ENCODE results near the gene BBS2. TPM values are rescaled to one million over a fixed set of nuclear protein-coding genes. Genes with fewer than 3 reads are reported as not detected.

Gene BBS2
- polyA plus RNA-seq, 2 of the 4 experiments (the other 2 are of a cell fraction) = 44.4 to 61.4 TPM

DNA sequence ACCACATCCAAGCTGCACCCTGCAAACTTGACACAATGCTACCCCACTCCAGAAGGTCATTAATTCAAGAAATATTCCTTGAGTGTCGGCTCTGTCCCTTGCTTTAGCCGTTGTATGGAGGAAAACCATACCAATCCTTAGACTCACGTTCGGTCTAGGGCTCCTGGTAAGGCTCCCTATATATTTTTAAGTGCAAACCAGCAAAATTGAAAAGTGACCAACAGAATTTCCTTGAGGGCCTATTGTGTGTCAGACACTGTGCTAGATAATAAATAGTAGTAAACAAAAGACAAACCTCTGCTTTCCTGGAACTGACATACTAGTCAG, 390 bp upstream of the BBS2 start:
- peak overlapping the region; percentile 91 to 95 for H3K27ac ChIP-seq
- ChIA-PET POLR2A (no interaction called here), CTCF (interaction anchor here (1.1 to 6.2 kb wide), 4 partner anchors 10 to 188 kb away, joined by 3 to 34 read pairs (median 3); no protein-coding TSS in a partner anchor)
- TF ChIP-seq MAFK (IDR thresholded peaks at IDR 0.05; ENCODE audit: partially characterized antibody) (no peak), CEBPB (IDR thresholded peaks at IDR 0.05) (no peak), ZSCAN20 (CRISPR knock-in tag; IDR thresholded peaks at IDR 0.05) (no peak), JUN (IDR thresholded peaks at IDR 0.05) (0 out of 5 replicates have a peak, but pooled peaks of 1 of the 2 experiments have one; percentile 8)
- TF ChIP-seq, protein P1, sequence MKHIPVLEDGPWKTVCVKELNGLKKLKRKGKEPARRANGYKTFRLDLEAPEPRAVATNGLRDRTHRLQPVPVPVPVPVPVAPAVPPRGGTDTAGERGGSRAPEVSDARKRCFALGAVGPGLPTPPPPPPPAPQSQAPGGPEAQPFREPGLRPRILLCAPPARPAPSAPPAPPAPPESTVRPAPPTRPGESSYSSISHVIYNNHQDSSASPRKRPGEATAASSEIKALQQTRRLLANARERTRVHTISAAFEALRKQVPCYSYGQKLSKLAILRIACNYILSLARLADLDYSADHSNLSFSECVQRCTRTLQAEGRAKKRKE (CRISPR knock-in tag; IDR thresholded peaks at IDR 0.05; ENCODE audit: low read depth) = no peak
- TF ChIP-seq, protein P2, sequence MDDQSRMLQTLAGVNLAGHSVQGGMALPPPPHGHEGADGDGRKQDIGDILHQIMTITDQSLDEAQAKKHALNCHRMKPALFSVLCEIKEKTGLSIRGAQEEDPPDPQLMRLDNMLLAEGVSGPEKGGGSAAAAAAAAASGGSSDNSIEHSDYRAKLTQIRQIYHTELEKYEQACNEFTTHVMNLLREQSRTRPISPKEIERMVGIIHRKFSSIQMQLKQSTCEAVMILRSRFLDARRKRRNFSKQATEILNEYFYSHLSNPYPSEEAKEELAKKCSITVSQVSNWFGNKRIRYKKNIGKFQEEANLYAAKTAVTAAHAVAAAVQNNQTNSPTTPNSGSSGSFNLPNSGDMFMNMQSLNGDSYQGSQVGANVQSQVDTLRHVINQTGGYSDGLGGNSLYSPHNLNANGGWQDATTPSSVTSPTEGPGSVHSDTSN (IDR thresholded peaks at IDR 0.05) = no peak
- peak overlapping the region; percentile 84 for H3K4me2 ChIP-seq
- ATAC-seq (peak; percentile 48 to 56; a peak in 4 of 6 replicates), DNase-seq (ENCODE audit: low read depth in 1 of 2, low spot score in 1 of 2) (no peak), FAIRE-seq (no peak)
- peak overlapping the region; percentile 79 for H3K4me3 ChIP-seq
- H3K4me1 ChIP-seq = peaks cover 14% of the 10 kb centered on the region; the same call in 2 of the 3 replicates
- WGBS (ENCODE audit: missing lambda C conversion rate) = 25% methylated on average over 4 of the region's 4 CpGs
- H3K9me3 ChIP-seq = no peaks in the 10 kb centered on the region

DNA sequence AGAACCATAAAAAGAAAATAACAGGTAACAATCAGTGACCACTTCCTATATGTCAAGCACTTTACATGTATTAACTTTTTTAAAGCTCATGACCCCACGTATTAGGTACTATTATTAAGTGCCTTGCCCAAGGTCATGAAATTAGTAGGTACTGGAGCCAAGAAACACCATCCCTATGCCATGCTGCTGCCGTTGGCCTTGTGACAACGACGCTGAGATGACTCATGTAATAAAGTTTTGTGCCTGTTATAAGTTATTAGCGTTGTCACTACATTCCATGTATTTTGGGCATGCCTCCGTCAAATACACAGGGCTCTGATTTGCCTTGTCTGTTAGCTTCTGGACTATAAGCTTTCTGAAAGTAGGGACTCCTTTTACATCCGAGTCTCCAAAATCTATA, 1.4 kb downstream of the BBS2 start:
- no peak for TF ChIP-seq NFE2L2 (conservative IDR thresholded peaks at IDR 0.05; ENCODE audit: low read length)
- no peak for TF ChIP-seq MAZ (IDR thresholded peaks at IDR 0.05; ENCODE audit: borderline replicate concordance, low read depth, low read length)
- TF ChIP-seq RNF2 (IDR thresholded peaks at IDR 0.05; ENCODE audit: borderline replicate concordance, low read depth) = no peak
- H3K9me3 ChIP-seq = no peaks in the 10 kb centered on the region
- 67% methylated on average over 7 of the region's 7 CpGs for WGBS (ENCODE audit: missing lambda C conversion rate)
- ChIA-PET POLR2A (no interaction called here), CTCF (interaction anchor here (1.0 to 6.2 kb wide), 7 partner anchors 22 to 271 kb away, joined by 3 to 34 read pairs (median 7); no protein-coding TSS in a partner anchor)
- H3K27ac ChIP-seq = no peak overlapping the region
- no peak for ATAC-seq
- peaks cover 14% of the 10 kb centered on the region; the same call in 2 of the 3 replicates for H3K4me1 ChIP-seq
- peak overlapping the region; percentile 84 for H3K4me2 ChIP-seq
- no peak for FAIRE-seq
- DNase-seq (ENCODE audit: low read depth in 1 of 2, low spot score in 1 of 2) = no peak
- no peak overlapping the region for H3K4me3 ChIP-seq

DNA sequence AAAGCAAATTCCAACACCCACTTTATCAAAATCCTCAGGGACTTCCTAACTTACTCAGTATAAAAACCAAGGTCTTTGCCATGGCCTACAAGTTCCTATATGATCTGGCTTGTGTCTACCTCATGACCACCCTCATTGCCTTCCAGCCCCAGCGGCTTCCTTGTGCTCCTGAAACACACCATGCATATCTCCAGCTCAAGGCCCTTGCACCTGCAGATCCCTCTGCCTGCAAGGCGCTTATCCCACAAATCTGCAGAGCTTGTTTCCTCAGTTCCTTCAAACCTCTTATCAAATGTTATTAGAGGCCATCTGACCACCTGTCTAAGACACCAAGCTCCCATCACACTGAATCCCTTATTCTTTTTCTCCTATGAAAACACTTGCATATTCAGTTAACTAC, 2.6 kb downstream of the BBS2 start:
- WGBS (ENCODE audit: missing lambda C conversion rate) = 96% methylated on average over 2 of the region's 2 CpGs
- H3K4me3 ChIP-seq = no peak overlapping the region
- ChIA-PET POLR2A (interaction anchor here (0.6 kb wide), 1 partner anchor 140 kb away, joined by 3 read pairs; no protein-coding TSS in a partner anchor), CTCF (interaction anchor here (0.8 to 6.2 kb wide), 8 partner anchors 16 to 185 kb away, joined by 3 to 34 read pairs (median 6); no protein-coding TSS in a partner anchor)
- no peak overlapping the region for H3K4me2 ChIP-seq
- FAIRE-seq (no peak), DNase-seq (ENCODE audit: low read depth in 1 of 2, low spot score in 1 of 2) (no peak), ATAC-seq (no peak)
- peaks cover 14% of the 10 kb centered on the region; the same call in 2 of the 3 replicates for H3K4me1 ChIP-seq
- TF ChIP-seq SMC3 (IDR thresholded peaks at IDR 0.05) = no peak
- TF ChIP-seq MAFK (IDR thresholded peaks at IDR 0.05; ENCODE audit: partially characterized antibody) = no peak
- no peak for TF ChIP-seq HDAC2 (IDR thresholded peaks at IDR 0.05)
- no peak for TF ChIP-seq KDM1A (IDR thresholded peaks at IDR 0.05; ENCODE audit: low read depth)
- TF ChIP-seq RNF2 (IDR thresholded peaks at IDR 0.05; ENCODE audit: borderline replicate concordance, low read depth) = no peak
- TF ChIP-seq, protein P3, sequence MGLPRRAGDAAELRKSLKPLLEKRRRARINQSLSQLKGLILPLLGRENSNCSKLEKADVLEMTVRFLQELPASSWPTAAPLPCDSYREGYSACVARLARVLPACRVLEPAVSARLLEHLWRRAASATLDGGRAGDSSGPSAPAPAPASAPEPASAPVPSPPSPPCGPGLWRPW (IDR thresholded peaks at IDR 0.05) = no peak
- TF ChIP-seq, protein P4, sequence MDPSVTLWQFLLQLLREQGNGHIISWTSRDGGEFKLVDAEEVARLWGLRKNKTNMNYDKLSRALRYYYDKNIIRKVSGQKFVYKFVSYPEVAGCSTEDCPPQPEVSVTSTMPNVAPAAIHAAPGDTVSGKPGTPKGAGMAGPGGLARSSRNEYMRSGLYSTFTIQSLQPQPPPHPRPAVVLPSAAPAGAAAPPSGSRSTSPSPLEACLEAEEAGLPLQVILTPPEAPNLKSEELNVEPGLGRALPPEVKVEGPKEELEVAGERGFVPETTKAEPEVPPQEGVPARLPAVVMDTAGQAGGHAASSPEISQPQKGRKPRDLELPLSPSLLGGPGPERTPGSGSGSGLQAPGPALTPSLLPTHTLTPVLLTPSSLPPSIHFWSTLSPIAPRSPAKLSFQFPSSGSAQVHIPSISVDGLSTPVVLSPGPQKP (IDR thresholded peaks at IDR 0.05; ENCODE audit: low read depth, low read length) = no peak
- TF ChIP-seq NR3C1 (IDR thresholded peaks at IDR 0.05) = no peak
- TF ChIP-seq ZFP36 (IDR thresholded peaks at IDR 0.05; ENCODE audit: borderline replicate concordance, partially characterized antibody) = no peak
- TF ChIP-seq, protein P5, sequence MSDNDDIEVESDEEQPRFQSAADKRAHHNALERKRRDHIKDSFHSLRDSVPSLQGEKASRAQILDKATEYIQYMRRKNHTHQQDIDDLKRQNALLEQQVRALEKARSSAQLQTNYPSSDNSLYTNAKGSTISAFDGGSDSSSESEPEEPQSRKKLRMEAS (IDR thresholded peaks at IDR 0.05) = no peak
- TF ChIP-seq CHD4 (IDR thresholded peaks at IDR 0.05; ENCODE audit: borderline replicate concordance) = no peak
- TF ChIP-seq, protein P6, sequence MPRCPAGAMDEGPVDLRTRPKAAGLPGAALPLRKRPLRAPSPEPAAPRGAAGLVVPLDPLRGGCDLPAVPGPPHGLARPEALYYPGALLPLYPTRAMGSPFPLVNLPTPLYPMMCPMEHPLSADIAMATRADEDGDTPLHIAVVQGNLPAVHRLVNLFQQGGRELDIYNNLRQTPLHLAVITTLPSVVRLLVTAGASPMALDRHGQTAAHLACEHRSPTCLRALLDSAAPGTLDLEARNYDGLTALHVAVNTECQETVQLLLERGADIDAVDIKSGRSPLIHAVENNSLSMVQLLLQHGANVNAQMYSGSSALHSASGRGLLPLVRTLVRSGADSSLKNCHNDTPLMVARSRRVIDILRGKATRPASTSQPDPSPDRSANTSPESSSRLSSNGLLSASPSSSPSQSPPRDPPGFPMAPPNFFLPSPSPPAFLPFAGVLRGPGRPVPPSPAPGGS (IDR thresholded peaks at IDR 0.05) = no peak
- no peak for TF ChIP-seq EHF (CRISPR knock-in tag; IDR thresholded peaks at IDR 0.05)
- no peak overlapping the region for H3K27ac ChIP-seq
- H3K9me3 ChIP-seq = no peaks in the 10 kb centered on the region

Measured in A549 (cell line).